WI38 (cell line): ENCODE data around the gene ANO8.

ENCODE experiments used
- H3K4me3 ChIP-seq: 2 replicates; pipeline ENCODE4 v1.5.1; 2011; ENCODE audit warnings: low read depth, mild to moderate bottlenecking, control low read depth, low read length
- TF ChIP-seq, protein P1 (sequence below): IDR thresholded peaks from 2 replicates; pipeline ENCODE4 v1.5.1; 2012; ENCODE audit warnings: low read depth, mild to moderate bottlenecking, control low read depth, low read length

The ANO8 gene

DNA sequence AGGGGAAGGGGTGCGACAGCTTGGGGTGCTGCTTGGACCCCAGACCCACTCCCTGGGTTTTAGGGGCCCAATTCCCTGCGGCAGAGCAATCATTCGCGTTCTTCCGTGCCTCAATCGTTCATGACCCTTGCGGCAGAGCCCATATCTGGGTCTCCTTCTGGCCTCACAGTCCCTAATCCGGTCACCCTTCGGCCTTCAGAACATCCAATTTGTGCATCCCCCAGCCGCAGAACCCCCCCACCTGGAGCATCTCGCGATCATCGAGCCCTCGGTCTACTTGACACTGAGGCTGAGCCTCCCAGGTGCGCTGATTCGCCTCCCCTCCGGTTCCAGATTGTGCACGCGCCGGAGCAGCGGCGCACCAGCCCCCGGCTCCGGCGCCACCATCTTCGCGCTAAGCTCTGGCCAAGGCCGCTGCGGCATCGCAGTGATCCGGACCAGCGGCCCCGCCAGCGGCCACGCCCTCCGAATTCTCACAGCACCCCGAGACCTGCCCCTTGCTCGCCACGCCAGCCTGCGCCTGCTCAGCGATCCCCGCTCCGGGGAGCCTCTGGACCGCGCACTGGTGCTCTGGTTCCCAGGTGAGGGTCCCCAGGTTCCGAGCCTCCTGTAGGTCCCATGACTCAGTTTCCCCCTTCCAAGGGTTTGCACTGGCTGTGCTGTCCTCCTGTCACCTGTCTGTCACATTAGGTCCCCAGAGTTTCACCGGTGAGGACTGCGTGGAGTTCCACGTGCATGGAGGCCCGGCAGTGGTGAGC, 3.2 kb upstream of the ANO8 start:
- TF ChIP-seq, protein P1, sequence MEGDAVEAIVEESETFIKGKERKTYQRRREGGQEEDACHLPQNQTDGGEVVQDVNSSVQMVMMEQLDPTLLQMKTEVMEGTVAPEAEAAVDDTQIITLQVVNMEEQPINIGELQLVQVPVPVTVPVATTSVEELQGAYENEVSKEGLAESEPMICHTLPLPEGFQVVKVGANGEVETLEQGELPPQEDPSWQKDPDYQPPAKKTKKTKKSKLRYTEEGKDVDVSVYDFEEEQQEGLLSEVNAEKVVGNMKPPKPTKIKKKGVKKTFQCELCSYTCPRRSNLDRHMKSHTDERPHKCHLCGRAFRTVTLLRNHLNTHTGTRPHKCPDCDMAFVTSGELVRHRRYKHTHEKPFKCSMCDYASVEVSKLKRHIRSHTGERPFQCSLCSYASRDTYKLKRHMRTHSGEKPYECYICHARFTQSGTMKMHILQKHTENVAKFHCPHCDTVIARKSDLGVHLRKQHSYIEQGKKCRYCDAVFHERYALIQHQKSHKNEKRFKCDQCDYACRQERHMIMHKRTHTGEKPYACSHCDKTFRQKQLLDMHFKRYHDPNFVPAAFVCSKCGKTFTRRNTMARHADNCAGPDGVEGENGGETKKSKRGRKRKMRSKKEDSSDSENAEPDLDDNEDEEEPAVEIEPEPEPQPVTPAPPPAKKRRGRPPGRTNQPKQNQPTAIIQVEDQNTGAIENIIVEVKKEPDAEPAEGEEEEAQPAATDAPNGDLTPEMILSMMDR, result no peak
- peak overlapping the region; percentile 92 for H3K4me3 ChIP-seq

- TF ChIP-seq, protein P1, result no peak
- peak within 1 kb of the TSS; percentile 92 for H3K4me3 ChIP-seq
Measured at GRCh38 chr19:17336872-17337674, 2.4 kb upstream of the ANO8 start, which contains the start of gene GTPBP3. GTPBP3 (plus strand) TSS chr19:17337553; CDS start chr19:17337612, 59 bp downstream.

GRCh38 chr19:17335575-17335974, 920 bp upstream of the ANO8 start:
- H3K4me3 ChIP-seq, result no peak overlapping the region
- TF ChIP-seq, protein P1, result no peak

DNA sequence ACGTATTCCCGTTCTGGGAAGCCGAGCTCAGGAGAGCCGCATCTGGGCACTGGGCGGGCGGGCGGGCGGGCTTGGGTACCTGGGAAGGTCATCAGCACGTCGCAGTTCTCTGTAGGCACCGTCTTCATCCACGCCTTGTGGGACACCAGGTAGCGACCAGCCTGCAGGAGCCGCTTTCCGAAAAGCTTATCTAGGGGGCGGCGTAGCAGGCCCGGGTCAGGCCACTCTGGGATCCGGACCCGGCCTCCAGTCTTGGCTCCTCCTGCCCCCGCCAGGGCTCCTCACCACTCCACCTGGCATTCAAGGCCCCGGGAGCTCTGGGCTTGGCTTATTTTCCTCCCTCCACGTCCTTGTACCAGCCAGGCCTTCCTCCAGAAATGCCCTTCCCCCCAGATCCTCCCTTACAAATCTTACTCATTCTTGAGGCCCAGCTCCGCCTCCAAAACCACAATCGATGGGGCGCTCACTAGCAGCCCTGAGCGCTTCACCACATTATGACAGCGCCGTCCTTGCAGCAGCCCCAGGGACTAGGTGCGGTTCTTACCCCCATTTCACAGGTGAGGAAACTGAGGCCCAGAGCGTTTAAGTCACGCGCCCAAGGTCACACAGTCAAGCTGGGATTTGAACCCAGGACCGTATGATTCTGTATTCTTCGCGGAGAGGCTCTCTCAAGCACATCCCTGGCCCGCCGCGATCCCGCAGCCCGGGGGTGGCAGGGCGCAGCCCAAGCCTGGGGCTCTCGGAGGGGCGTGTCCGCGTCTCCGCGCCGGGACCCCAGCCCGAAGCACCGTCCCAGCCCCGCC, 843 bp downstream of the ANO8 start:
- peak overlapping the region; percentile 82 for H3K4me3 ChIP-seq
- TF ChIP-seq, protein P1, result no peak

GRCh38 chr19:17332677-17333581, 1.7 kb downstream of the ANO8 start:
- no peak overlapping the region for H3K4me3 ChIP-seq
- TF ChIP-seq, protein P1, result no peak

DNA sequence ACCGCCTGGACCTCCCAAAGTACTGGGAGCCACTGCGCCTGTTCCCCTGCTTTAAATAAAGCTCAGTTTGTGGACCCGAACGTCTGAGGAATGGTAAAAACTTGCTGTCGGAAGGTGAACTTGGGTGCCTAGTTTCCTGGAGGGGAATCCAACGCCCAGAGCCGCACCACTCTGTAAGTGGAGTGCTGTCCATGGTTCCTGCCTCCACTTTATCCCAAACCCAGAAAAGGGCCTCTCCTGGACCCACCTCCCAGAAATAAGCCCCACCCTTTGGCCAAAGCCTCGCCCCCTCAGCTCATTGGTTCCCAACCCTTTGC, 2.3 kb downstream of the ANO8 start:
- TF ChIP-seq, protein P1, result no peak
- H3K4me3 ChIP-seq, result no peak overlapping the region
